Epithelial cell of esophagus (primary cell): Measurements from ENCODE around the gene UGT3A1.
"Not testable (repeated sequence)": the region's sequence is repeated elsewhere in the genome, so short reads cannot be mapped to it uniquely, and the experiment has no call there.

Experiments used
- DNase-seq: peaks from one replicate; pipeline ENCODE4 v3.0.0; 2010; ENCODE audit warnings: low read depth
- H3K4me3 ChIP-seq: 2 replicates; pipeline ENCODE4 v1.5.1; 2011; ENCODE audit warnings: mild to moderate bottlenecking, low read length, control low read depth
- TF ChIP-seq, protein P1 (sequence below): IDR thresholded peaks from 2 replicates; pipeline ENCODE4 v1.5.1; 2011; ENCODE audit warnings: low read depth, mild to moderate bottlenecking, low read length, control low read depth, inconsistent platforms; ENCODE audit not compliant: insufficient read depth; ENCODE audit errors: missing control alignments

The UGT3A1 gene

GRCh38 chr5:36028816-36029465 is 37.8 kb upstream of the UGT3A1 start:
- H3K4me3 ChIP-seq = no peak overlapping the region
- TF ChIP-seq, protein P1, sequence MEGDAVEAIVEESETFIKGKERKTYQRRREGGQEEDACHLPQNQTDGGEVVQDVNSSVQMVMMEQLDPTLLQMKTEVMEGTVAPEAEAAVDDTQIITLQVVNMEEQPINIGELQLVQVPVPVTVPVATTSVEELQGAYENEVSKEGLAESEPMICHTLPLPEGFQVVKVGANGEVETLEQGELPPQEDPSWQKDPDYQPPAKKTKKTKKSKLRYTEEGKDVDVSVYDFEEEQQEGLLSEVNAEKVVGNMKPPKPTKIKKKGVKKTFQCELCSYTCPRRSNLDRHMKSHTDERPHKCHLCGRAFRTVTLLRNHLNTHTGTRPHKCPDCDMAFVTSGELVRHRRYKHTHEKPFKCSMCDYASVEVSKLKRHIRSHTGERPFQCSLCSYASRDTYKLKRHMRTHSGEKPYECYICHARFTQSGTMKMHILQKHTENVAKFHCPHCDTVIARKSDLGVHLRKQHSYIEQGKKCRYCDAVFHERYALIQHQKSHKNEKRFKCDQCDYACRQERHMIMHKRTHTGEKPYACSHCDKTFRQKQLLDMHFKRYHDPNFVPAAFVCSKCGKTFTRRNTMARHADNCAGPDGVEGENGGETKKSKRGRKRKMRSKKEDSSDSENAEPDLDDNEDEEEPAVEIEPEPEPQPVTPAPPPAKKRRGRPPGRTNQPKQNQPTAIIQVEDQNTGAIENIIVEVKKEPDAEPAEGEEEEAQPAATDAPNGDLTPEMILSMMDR = no peak
- DNase-seq = no peak

GRCh38 chr5:36027711-36028110 is 36.5 kb upstream of the UGT3A1 start:
- TF ChIP-seq, protein P1 = no peak
- no peak for DNase-seq
- H3K4me3 ChIP-seq = no peak overlapping the region

DNA sequence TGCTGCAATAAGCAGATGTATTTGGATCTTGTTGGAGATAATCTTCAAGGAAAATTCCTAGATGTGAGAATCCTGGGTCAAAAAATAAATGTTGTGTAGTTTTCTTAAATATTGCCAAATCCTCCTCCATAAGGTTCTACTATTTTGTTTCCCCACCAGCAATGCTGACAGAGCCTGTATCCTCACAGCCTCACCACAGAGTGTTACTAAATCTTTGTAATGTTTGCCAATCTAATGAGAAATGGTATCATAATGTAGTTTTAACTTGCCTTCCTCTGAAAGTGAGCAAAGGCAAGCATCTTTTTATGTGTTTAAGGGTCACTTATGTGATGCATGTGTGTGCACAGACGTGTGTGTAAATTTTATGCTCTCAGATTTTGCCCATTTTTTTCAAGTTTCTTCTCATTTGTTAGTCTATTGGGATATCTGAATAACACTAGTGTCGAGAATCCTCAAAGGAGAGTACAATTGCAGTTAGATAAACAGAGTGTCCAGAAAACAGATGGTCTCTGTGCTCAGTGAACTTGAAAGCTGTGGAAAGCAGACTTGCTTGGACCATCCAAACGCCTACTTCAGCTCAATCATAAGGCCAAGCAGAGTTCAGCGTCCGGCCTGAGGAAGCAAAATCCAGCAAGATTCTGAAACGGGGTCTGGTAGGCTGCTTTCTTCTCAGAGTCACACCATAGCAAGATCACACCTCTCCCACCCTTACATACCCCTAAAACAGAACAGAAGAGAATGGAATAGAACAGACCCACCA is 35.7 kb upstream of the UGT3A1 start:
- no peak for DNase-seq
- H3K4me3 ChIP-seq = no peak overlapping the region
- TF ChIP-seq, protein P1 = no peak

- not testable (repeated sequence) for H3K4me3 ChIP-seq, DNase-seq
Observed at GRCh38 chr5:36022246-36022645, 31.1 kb upstream of the UGT3A1 start.

GRCh38 chr5:36019584-36019983 is 28.4 kb upstream of the UGT3A1 start:
- DNase-seq, H3K4me3 ChIP-seq: not testable (repeated sequence)

DNA sequence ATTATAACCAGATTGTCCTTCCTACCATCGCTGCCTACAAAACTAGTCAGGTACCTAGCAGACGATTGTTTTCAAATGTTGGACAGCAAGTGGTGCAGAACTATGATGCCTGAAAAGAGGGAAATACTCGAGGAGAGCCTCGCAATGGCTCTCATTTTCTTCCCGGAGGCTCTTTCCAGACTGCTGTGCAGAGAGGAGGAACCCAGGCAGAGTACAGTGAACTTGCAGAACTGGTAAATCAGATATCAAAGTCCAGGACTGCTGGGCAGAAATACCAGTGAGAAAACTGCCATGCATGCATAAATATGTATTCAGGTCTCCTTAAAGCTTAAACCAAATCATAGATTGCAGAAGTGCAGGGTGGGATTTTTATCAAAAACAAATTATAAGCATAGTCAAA is 26.4 kb upstream of the UGT3A1 start:
- TF ChIP-seq, protein P1 = no peak
- H3K4me3 ChIP-seq = no peak overlapping the region
- DNase-seq = peak; percentile 50

GRCh38 chr5:36017004-36017403 is 25.8 kb upstream of the UGT3A1 start:
- TF ChIP-seq, protein P1 = no peak

GRCh38 chr5:36013182-36013581 is 22.0 kb upstream of the UGT3A1 start:
- no peak for DNase-seq
- H3K4me3 ChIP-seq = no peak overlapping the region
- TF ChIP-seq, protein P1 = no peak

More at GRCh38 chr5:36017004-36017403, 25.8 kb upstream of the UGT3A1 start:
- H3K4me3 ChIP-seq = no peak overlapping the region
- DNase-seq = no peak
